H9 (cell line): ENCODE results near the gene PHF21A. TPM values are rescaled to one million over a fixed set of nuclear protein-coding genes. Genes with fewer than 3 reads are reported as not detected.

Source experiments
- DNase-seq: peaks from one replicate; pipeline ENCODE4 v3.0.0-alpha.2; 2017
- H2AFZ ChIP-seq: one replicate; pipeline ENCODE4 v1.6.1; 2013; ENCODE audit warnings: mild to moderate bottlenecking, low read length, control low read depth, moderate library complexity
- H2AK5ac ChIP-seq: 2 replicates; pipeline ENCODE4 v1.6.1; 2013; ENCODE audit warnings: low read length, control low read depth, mixed read lengths; ENCODE audit not compliant: insufficient read length
- H2BK120ac ChIP-seq: one replicate; pipeline ENCODE4 v1.6.1; 2013; ENCODE audit warnings: low read depth, mild to moderate bottlenecking, low read length, control low read depth, inconsistent platforms; ENCODE audit not compliant: poor library complexity, severe bottlenecking
- H2BK12ac ChIP-seq: 2 replicates; pipeline ENCODE4 v1.6.1; 2013; ENCODE audit warnings: low read length, control low read depth, mixed read lengths, low read depth; ENCODE audit not compliant: insufficient read length
- H2BK15ac ChIP-seq: 2 replicates; pipeline ENCODE4 v1.6.1; 2013; ENCODE audit warnings: low read depth, low read length, control low read depth
- H2BK20ac ChIP-seq: one replicate; pipeline ENCODE4 v1.6.1; 2013; ENCODE audit warnings: low read depth, mild to moderate bottlenecking, low read length, control low read depth, inconsistent platforms; ENCODE audit not compliant: poor library complexity, severe bottlenecking
- H2BK5ac ChIP-seq: 2 replicates; pipeline ENCODE4 v1.6.1; 2013; ENCODE audit warnings: low read length, control low read depth, mixed read lengths; ENCODE audit not compliant: insufficient read length
- H3K14ac ChIP-seq: 2 replicates; pipeline ENCODE4 v1.6.1; 2013; ENCODE audit warnings: low read length, control low read depth; ENCODE audit not compliant: insufficient read depth
- H3K18ac ChIP-seq: 2 replicates; pipeline ENCODE4 v1.6.1; 2013; ENCODE audit warnings: low read depth, mild to moderate bottlenecking, mixed read lengths, low read length, control low read depth; ENCODE audit not compliant: insufficient read length
- H3K23ac ChIP-seq: 2 replicates; pipeline ENCODE4 v1.6.1; 2013; ENCODE audit warnings: low read length, control low read depth, mixed read lengths, low read depth; ENCODE audit not compliant: insufficient read length
- H3K23me2 ChIP-seq: 2 replicates; pipeline ENCODE4 v1.6.1; 2013; ENCODE audit warnings: low read depth, mild to moderate bottlenecking, mixed read lengths, low read length, control low read depth; ENCODE audit not compliant: insufficient read length, poor library complexity, severe bottlenecking
- H3K27ac ChIP-seq: 2 replicates; pipeline ENCODE4 v1.5.1; 2013; ENCODE audit warnings: low read length, control low read depth, mixed read lengths, low read depth; ENCODE audit not compliant: insufficient read length
- H3K27me3 ChIP-seq: 2 replicates; pipeline ENCODE4 v1.6.1; 2013; ENCODE audit warnings: low read length, control low read depth, inconsistent platforms; ENCODE audit not compliant: insufficient read depth
- H3K4ac ChIP-seq: 2 replicates; pipeline ENCODE4 v1.6.1; 2013; ENCODE audit warnings: low read depth, mild to moderate bottlenecking, control low read depth, inconsistent platforms, low read length, moderate library complexity
- H3K4me1 ChIP-seq: 2 replicates; pipeline ENCODE4 v1.6.1; 2013; ENCODE audit warnings: low read length, control low read depth, inconsistent platforms; ENCODE audit not compliant: insufficient read depth
- H3K4me2 ChIP-seq: 2 replicates; pipeline ENCODE4 v1.6.1; 2013; ENCODE audit warnings: low read length, control low read depth, mixed read lengths; ENCODE audit not compliant: insufficient read length, insufficient read depth
- H3K56ac ChIP-seq: 2 replicates; pipeline ENCODE4 v1.6.1; 2013; ENCODE audit warnings: low read depth, mild to moderate bottlenecking, mixed read lengths, low read length, control low read depth; ENCODE audit not compliant: insufficient read length
- H3K79me1 ChIP-seq: 2 replicates; pipeline ENCODE4 v1.6.1; 2013; ENCODE audit warnings: low read depth, mild to moderate bottlenecking, moderate library complexity, low read length, control low read depth, inconsistent platforms; ENCODE audit not compliant: insufficient read depth, poor library complexity, severe bottlenecking
- H3K79me2 ChIP-seq: 2 replicates; pipeline ENCODE4 v1.6.1; 2013; ENCODE audit warnings: low read length, control low read depth, inconsistent platforms; ENCODE audit not compliant: insufficient read depth
- H3K9ac ChIP-seq: 2 replicates; pipeline ENCODE4 v1.6.1; 2013; ENCODE audit warnings: low read length, control low read depth, mixed read lengths; ENCODE audit not compliant: insufficient read length; ENCODE audit errors: extremely low read depth
- H3K9me3 ChIP-seq: one replicate; pipeline ENCODE4 v1.6.1; 2013; ENCODE audit warnings: low read depth, low read length, inconsistent platforms; ENCODE audit not compliant: control insufficient read depth
- H3T11ph ChIP-seq: one replicate; pipeline ENCODE4 v1.6.1; 2013; ENCODE audit warnings: mild to moderate bottlenecking, low read length, control low read depth, inconsistent platforms
- H4K20me1 ChIP-seq: one replicate; pipeline ENCODE4 v1.6.1; 2013; ENCODE audit not compliant: control insufficient read depth, insufficient read length, insufficient read depth
- H4K5ac ChIP-seq: 2 replicates; pipeline ENCODE4 v1.6.1; 2013; ENCODE audit warnings: low read depth, mild to moderate bottlenecking, mixed read lengths, low read length, control low read depth; ENCODE audit not compliant: insufficient read length
- H4K8ac ChIP-seq: replicated peaks from 2 replicates; pipeline ENCODE4 v1.6.1; 2013; ENCODE audit warnings: low read length, control low read depth, mixed read lengths, low read depth; ENCODE audit not compliant: insufficient read length
- H4K91ac ChIP-seq: 2 replicates; pipeline ENCODE4 v1.6.1; 2013; ENCODE audit warnings: low read depth, mild to moderate bottlenecking, moderate library complexity, mixed read lengths, low read length, control low read depth; ENCODE audit not compliant: insufficient read length
- H3K27ac Mint-ChIP-seq, 3 experiments: 2 replicates in 2 of 3; 3 replicates in 1 of 3; pipeline ENCODE4 v1.8.0; 2020 to 2021; ENCODE audit warnings: mixed read lengths in 3 of 3, mild to moderate bottlenecking in 1 of 3, moderate library complexity in 1 of 3
- H3K27me3 Mint-ChIP-seq: 2 replicates; pipeline ENCODE4 v1.8.0; 2021; ENCODE audit warnings: low read depth, mild to moderate bottlenecking, moderate library complexity, mixed read lengths
- H3K36me3 Mint-ChIP-seq, 3 experiments: 2 replicates in 2 of 3; 3 replicates in 1 of 3; pipeline ENCODE4 v1.8.0; 2020 to 2021; ENCODE audit warnings: low read depth in 3 of 3, mixed read lengths in 3 of 3; ENCODE audit not compliant: insufficient read depth in 1 of 3
- H3K4me1 Mint-ChIP-seq, 2 experiments: 2 replicates each; pipeline ENCODE4 v1.8.0; 2020; ENCODE audit warnings: mixed read lengths in 2 of 2
- H3K4me3 Mint-ChIP-seq, 2 experiments: 2 replicates in 1 of 2; 3 replicates in 1 of 2; pipeline ENCODE4 v1.8.0; 2020 to 2021; ENCODE audit warnings: mild to moderate bottlenecking in 2 of 2, mixed read lengths in 2 of 2, moderate library complexity in 1 of 2
- H3K9me3 Mint-ChIP-seq, 2 experiments: 2 replicates in 1 of 2; 3 replicates in 1 of 2; pipeline ENCODE4 v1.8.0; 2020; ENCODE audit warnings: mild to moderate bottlenecking in 2 of 2, mixed read lengths in 2 of 2, moderate library complexity in 1 of 2
- CTCF ChIP-seq: fragments of 200-600 bp; sonication (generic); conservative IDR thresholded peaks from 3 replicates; pipeline ENCODE4 v1.8.0; 2021; ENCODE audit warnings: antibody characterized with exemption, mild to moderate bottlenecking
- WGBS: extraction: QIAGEN DNeasy Blood & Tissue Kit; methylation state at CpG from one replicate; pipeline ENCODE4 v1.1.7; 2013; ENCODE audit warnings: missing lambda C conversion rate, low lambda C conversion rate, mixed read lengths; ENCODE audit not compliant: insufficient read length; ENCODE audit errors: extremely low coverage; 5-methylcytosine and 5-hydroxymethylcytosine counted together
- total RNA-seq: library from RNA; stranded (reverse); gene quantifications from 2 replicates; pipeline ENCODE4 v1.2.1, GENCODE V29; 2021

Gene PHF21A
- total RNA-seq, 1 experiment from 2014 or later, result 33.8 TPM

- no peak overlapping the region for H2AFZ ChIP-seq
- H3K27ac ChIP-seq, result no peak overlapping the region
- no peaks in the 10 kb centered on the region for H3K27me3 Mint-ChIP-seq
- peaks cover 17 to 24% of the 10 kb centered on the region in 2 experiments for H3K4me1 Mint-ChIP-seq
- H3T11ph ChIP-seq, result no peak overlapping the region
- no peak overlapping the region for H4K91ac ChIP-seq
- H3K23ac ChIP-seq, result no peak overlapping the region
- no CpG with 5 or more reads among the region's 4 CpGs for WGBS
- H3K4ac ChIP-seq, result no peak overlapping the region
- H2BK5ac ChIP-seq, result no peak overlapping the region
- H3K79me1 ChIP-seq, result no peaks in the 10 kb centered on the region
- no peaks in the 10 kb centered on the region for H3K79me2 ChIP-seq
- DNase-seq, result no peak
- no peak overlapping the region for H2AK5ac ChIP-seq
- H3K23me2 ChIP-seq, result no peaks in the 10 kb centered on the region
- H2BK12ac ChIP-seq, result no peak overlapping the region
- H4K8ac ChIP-seq, result no peak overlapping the region
- H2BK120ac ChIP-seq, result no peak overlapping the region
- no peak overlapping the region for H4K5ac ChIP-seq
- H4K20me1 ChIP-seq, result no peaks in the 10 kb centered on the region
- H3K27ac Mint-ChIP-seq, result no peak overlapping the region
- no peaks in the 10 kb centered on the region for H3K4me1 ChIP-seq
- H3K4me2 ChIP-seq, result no peak overlapping the region
- H3K9ac ChIP-seq, result no peak overlapping the region
- TF ChIP-seq CTCF, result no peak
- H3K56ac ChIP-seq, result no peak overlapping the region
- no peaks in the 10 kb centered on the region for H3K9me3 Mint-ChIP-seq
- no peaks in the 10 kb centered on the region for H3K27me3 ChIP-seq
- H3K18ac ChIP-seq, result no peak overlapping the region
- no peak overlapping the region for H2BK15ac ChIP-seq
- H3K9me3 ChIP-seq, result no peaks in the 10 kb centered on the region
- no peak overlapping the region for H2BK20ac ChIP-seq
- no peaks in the 10 kb centered on the region; a peak in 1 of 7 replicates for H3K36me3 Mint-ChIP-seq
- no peak overlapping the region for H3K4me3 Mint-ChIP-seq
- H3K14ac ChIP-seq, result no peak overlapping the region
Measured at GRCh38 chr11:46066335-46066734, 54.9 kb downstream of the PHF21A start.
